Nephron progenitor cell (in vitro differentiated cells): ENCODE results near the gene KLHL29.

Experiments
- DNase-seq: peaks from one replicate; pipeline ENCODE4 v3.0.0; 2021
- H3K27ac Mint-ChIP-seq: 2 replicates; pipeline ENCODE4 v1.8.0; 2021; ENCODE audit warnings: mild to moderate bottlenecking, moderate library complexity, mixed read lengths
- H3K27me3 Mint-ChIP-seq: 2 replicates; pipeline ENCODE4 v1.8.0; 2021; ENCODE audit warnings: mild to moderate bottlenecking, low read depth, mixed read lengths; ENCODE audit not compliant: poor library complexity
- H3K36me3 Mint-ChIP-seq: 2 replicates; pipeline ENCODE4 v1.8.0; 2021; ENCODE audit warnings: low read depth, mixed read lengths
- H3K4me1 Mint-ChIP-seq: 2 replicates; pipeline ENCODE4 v1.8.0; 2021; ENCODE audit warnings: mixed read lengths
- H3K4me3 Mint-ChIP-seq: 2 replicates; pipeline ENCODE4 v1.8.0; 2021; ENCODE audit warnings: mild to moderate bottlenecking, moderate library complexity, mixed read lengths
- H3K9me3 Mint-ChIP-seq: 2 replicates; pipeline ENCODE4 v1.8.0; 2021; ENCODE audit warnings: mild to moderate bottlenecking, moderate library complexity, mixed read lengths
- TF ChIP-seq, protein P1 (sequence below): fragments of 200-600 bp; sonication (generic); IDR thresholded peaks from 2 replicates; pipeline ENCODE4 v1.5.0; 2021; ENCODE audit warnings: antibody characterized with exemption

Gene KLHL29

DNA sequence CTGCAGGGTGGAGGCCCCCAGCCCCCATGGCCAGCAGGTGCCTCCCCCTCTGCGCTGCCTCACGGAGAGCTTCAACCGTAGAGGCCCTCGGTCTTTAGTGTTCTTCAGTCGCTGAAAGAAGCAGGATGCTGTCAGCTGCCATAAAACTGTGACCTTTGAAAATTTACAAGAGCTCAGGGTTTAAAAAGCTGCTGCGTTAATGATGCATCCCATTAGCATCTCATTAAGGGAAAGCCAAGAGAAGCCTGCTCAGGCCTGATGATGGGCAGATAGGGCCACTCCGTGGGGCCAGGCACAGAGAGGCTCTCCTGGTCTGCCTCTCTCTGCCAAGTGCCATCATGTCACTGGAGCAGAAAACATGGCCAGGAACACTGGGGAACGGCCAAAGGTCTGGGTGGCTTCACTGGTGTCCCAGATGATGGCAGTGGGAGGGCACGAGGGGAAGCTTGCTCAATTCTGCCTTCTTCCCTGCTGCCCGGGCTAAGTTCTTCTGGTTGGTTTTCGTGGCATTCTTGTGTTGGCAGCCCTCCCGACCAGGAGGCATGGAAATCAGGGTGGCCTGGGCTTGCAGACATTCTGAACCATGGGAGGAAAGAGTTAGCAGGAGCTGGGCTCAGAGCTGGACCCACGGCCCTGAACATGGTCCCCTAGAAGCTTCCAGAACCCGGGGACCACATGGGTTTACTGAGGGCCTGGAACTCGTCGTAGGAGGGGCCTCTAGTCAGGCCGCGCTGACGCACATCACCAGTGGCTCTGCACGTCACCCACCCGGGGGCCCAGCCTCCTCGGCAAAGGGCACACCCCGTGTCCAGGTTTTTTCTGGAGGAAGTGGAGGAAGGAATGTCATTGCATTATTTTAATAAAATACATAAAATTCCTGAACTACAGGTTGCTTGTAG, 250.7 kb downstream of the KLHL29 start:
- Mint-ChIP-seq H3K27ac (no peak overlapping the region), H3K36me3 (no peaks in the 10 kb centered on the region), H3K27me3 (peaks cover 8% of the 10 kb centered on the region), H3K4me1 (peaks cover 39% of the 10 kb centered on the region), H3K4me3 (no peak overlapping the region), H3K9me3 (no peaks in the 10 kb centered on the region)
- DNase-seq: no peak
- TF ChIP-seq, protein P1, sequence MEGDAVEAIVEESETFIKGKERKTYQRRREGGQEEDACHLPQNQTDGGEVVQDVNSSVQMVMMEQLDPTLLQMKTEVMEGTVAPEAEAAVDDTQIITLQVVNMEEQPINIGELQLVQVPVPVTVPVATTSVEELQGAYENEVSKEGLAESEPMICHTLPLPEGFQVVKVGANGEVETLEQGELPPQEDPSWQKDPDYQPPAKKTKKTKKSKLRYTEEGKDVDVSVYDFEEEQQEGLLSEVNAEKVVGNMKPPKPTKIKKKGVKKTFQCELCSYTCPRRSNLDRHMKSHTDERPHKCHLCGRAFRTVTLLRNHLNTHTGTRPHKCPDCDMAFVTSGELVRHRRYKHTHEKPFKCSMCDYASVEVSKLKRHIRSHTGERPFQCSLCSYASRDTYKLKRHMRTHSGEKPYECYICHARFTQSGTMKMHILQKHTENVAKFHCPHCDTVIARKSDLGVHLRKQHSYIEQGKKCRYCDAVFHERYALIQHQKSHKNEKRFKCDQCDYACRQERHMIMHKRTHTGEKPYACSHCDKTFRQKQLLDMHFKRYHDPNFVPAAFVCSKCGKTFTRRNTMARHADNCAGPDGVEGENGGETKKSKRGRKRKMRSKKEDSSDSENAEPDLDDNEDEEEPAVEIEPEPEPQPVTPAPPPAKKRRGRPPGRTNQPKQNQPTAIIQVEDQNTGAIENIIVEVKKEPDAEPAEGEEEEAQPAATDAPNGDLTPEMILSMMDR: no peak

DNA sequence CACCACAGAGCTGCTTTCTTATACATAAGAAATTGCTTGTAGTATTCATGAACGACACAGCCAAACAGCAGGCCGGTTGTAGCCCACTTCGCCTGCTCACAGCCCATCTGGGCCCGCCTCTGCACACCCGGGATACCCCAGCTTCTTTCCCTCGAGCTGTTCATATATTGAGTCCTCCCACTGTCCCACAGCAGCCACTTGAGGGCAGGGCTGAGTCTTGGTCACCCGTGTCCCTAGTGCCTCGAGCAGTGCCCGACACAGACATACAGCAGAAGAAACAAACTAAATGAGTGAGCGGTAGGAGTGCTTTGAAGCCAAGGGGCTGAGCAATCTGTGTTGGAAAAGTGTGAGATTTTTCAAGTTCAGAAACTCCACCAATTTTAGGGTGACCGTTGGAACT, 251.4 kb downstream of the KLHL29 start:
- Mint-ChIP-seq H3K27me3 (peaks cover 4% of the 10 kb centered on the region), H3K27ac (no peak overlapping the region), H3K36me3 (no peaks in the 10 kb centered on the region), H3K4me1 (peaks cover 31% of the 10 kb centered on the region), H3K4me3 (no peak overlapping the region), H3K9me3 (no peaks in the 10 kb centered on the region)
- TF ChIP-seq, protein P1: no peak
- DNase-seq: no peak

DNA sequence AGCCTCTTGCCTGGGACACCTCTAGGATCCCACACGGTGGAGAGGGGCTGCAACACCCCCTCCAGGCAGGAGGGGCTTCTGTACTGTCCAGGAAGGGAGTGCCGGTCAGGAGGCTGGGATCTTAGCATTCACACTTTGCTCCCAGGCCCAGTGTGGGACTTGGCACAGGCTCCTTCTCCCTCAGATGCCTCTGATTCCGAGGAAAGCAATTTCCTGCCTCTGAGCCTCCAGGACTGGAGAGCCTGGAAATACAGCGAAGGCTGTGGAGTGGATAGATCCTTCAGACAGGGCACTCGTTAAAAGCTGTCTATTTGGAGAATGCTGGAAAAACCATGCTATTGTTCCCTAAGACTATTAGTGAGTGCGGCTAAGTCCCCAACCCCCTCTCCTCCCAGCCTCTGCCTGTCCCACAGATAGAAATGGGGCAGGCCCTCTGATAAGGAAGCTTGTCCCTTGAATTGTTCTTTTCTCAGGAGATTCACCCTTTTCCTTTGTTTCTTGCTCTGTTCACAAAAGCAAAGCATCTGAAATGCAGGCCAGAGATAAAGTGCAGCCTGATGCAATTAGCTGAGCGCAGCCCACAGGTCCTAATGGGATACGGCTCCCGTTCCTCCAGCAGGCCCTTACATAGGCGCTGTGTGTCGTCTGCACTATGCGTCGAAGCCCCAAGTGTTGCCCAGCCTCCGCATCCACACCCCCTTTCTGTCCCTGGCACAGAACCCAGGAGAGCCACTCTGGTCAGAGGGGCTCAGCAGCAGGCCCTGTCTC, 252.2 kb downstream of the KLHL29 start:
- Mint-ChIP-seq H3K27ac (peak overlapping the region; percentile 72), H3K27me3 (no peaks in the 10 kb centered on the region), H3K4me3 (no peak overlapping the region), H3K9me3 (no peaks in the 10 kb centered on the region), H3K36me3 (no peaks in the 10 kb centered on the region), H3K4me1 (peaks cover 24% of the 10 kb centered on the region)
- DNase-seq: no peak
- TF ChIP-seq, protein P1: no peak

DNA sequence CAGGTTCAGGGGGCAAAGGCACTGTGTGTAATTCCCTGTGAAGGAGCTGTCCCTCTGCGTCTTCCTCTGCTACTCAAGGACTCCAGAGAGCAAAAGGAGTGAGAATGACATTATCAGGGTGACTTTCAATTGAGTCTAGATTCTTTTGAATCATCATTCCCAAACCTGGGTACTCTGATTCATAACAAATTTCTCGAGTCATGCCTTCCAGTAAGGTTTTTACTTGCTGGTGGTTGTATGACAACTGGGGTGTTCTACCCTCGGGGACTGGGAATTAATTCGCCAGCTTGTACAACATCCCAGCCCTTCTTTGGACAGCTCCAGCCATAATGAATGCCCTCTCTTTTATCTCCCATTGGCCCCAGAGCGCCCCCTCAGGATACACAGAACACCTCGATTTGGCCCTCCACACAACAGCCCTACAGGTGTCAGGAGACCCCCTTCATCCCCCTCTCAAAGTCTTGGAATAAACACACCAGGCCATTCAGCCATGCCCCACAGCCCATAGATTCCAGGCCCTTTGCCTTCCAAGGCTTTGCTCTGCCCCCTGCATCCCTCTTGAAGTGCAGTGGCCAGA, 254.5 kb downstream of the KLHL29 start:
- Mint-ChIP-seq H3K27ac (no peak overlapping the region), H3K4me3 (no peak overlapping the region), H3K27me3 (no peaks in the 10 kb centered on the region), H3K36me3 (peaks cover 14% of the 10 kb centered on the region), H3K9me3 (no peaks in the 10 kb centered on the region), H3K4me1 (peaks cover 24% of the 10 kb centered on the region)
- TF ChIP-seq, protein P1: no peak
- DNase-seq: no peak

DNA sequence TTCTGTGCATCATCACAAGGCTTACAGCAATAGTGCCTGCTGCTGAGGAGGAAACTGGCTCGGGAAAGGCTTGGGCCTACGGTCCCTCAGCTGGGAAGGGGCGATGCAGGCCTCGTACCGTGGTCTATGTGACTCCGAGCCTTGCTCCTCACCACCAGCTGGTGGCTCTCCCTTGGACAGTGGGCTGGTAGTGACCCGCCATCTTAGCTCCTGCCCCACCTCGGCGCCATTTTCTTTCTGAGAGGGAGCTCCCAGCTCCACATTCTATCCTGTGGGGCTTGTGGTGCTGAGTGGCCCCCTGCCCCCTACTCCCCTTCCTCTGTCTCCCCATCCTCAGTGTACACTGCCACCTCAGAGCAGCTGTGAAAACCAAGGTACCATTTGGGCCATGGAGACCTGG, 255.7 kb downstream of the KLHL29 start:
- Mint-ChIP-seq H3K4me3 (no peak overlapping the region), H3K4me1 (peaks cover 26% of the 10 kb centered on the region), H3K36me3 (peaks cover 14% of the 10 kb centered on the region), H3K27me3 (peaks cover under 1% of the 10 kb centered on the region), H3K27ac (no peak overlapping the region), H3K9me3 (no peaks in the 10 kb centered on the region)
- DNase-seq: no peak
- TF ChIP-seq, protein P1: no peak
